Natural killer cell treated with Interleukin-12 subunit alpha and Interleukin-12 subunit beta and Interleukin-15 and Interleukin-18, amount 100 ng/mL, for 72 hours (primary cell): ENCODE data around the gene CCDC178. TPM values are rescaled to one million over a fixed set of nuclear protein-coding genes. Genes with fewer than 3 reads are reported as not detected.
"Not testable (repeated sequence)": the region's sequence is repeated elsewhere in the genome, so short reads cannot be mapped to it uniquely, and the experiment has no call there.

Experiments
- ATAC-seq, 2 donors: fragments of 150-1000 bp; cut with Tn5 transposase in 1 of 2; sonication (Bioruptor Pico), chemical (Tn5 transposase) in 1 of 2; 2 replicates each; pipeline ENCODE4 v1.10.0; 2021
- DNase-seq: peaks from one replicate; pipeline ENCODE4 v3.0.0; 2022; ENCODE audit warnings: low spot score
- H3K27ac Mint-ChIP-seq, 2 donors: 1 replicate in 1 of 2; 2 replicates in 1 of 2; pipeline ENCODE4 v1.8.0; 2022; ENCODE audit warnings: mixed read lengths in 2 of 2, mild to moderate bottlenecking in 1 of 2, moderate library complexity in 1 of 2
- H3K27me3 Mint-ChIP-seq, 2 donors: 1 replicate in 1 of 2; 2 replicates in 1 of 2; pipeline ENCODE4 v1.8.0; 2022; ENCODE audit warnings: mixed read lengths in 2 of 2
- H3K36me3 Mint-ChIP-seq: one replicate; pipeline ENCODE4 v1.8.0; 2022; ENCODE audit warnings: mixed read lengths
- H3K4me1 Mint-ChIP-seq, 2 donors: 1 replicate in 1 of 2; 2 replicates in 1 of 2; pipeline ENCODE4 v1.8.0; 2022; ENCODE audit warnings: low read depth in 2 of 2, mixed read lengths in 2 of 2, mild to moderate bottlenecking in 1 of 2
- H3K4me3 Mint-ChIP-seq: one replicate; pipeline ENCODE4 v1.8.0; 2022; ENCODE audit warnings: mixed read lengths
- H3K9me3 Mint-ChIP-seq: 2 replicates; pipeline ENCODE4 v1.8.0; 2022; ENCODE audit warnings: mixed read lengths
- total RNA-seq, 2 donors: library from RNA; stranded (reverse); gene quantifications; one replicate each; pipeline ENCODE4 v1.2.3, GENCODE V29; 2022

Gene CCDC178
- total RNA-seq, 2 donors from 2014 or later: not detected

DNA sequence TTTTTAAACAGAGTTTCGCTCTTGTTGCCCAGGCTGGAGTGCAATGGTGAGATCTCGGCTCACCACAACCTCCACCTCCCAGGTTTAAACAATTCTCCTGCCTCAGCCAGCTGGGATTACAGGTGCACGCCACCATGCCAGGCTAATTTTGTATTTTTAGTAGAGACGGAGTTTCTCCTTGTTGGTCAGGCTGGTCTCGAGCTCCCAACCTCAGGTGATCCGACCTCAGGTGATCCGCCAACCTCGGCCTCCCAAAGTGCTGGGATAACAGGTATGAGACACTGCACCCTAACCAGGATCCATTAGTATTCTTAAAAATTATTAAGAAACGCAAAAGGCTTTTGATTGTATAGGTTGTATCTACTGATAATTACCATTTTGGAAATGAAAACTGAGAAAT is 276.4 kb downstream of the CCDC178 start:
- not testable (repeated sequence) for H3K4me1 Mint-ChIP-seq, H3K27ac Mint-ChIP-seq, H3K4me3 Mint-ChIP-seq, ATAC-seq, DNase-seq, H3K36me3 Mint-ChIP-seq, H3K27me3 Mint-ChIP-seq
- peaks cover 17% of the 10 kb centered on the region for H3K9me3 Mint-ChIP-seq

DNA sequence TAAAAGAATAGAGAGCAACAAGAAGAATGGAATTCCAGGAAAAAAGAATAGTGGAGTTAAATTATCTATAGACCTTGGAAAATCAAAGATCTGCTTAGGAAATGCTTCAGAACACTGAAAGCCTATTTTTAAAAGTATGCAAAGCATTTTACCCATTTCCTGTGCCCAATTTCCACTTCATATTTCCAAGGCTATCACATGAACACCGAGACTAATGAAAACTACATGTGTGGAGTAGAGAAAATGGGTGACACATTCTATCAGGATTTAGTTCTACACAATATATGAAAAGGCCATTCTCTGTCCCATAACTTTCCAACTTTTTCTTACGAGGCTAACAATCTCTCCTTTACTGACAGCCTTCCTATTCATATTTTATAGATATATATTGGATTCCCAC is 279.4 kb downstream of the CCDC178 start:
- H3K36me3 Mint-ChIP-seq: no peaks in the 10 kb centered on the region
- ATAC-seq (no peak), DNase-seq (no peak)
- peaks cover 13% of the 10 kb centered on the region for H3K9me3 Mint-ChIP-seq
- no peak overlapping the region for H3K27ac Mint-ChIP-seq
- H3K4me3 Mint-ChIP-seq: no peak overlapping the region
- H3K4me1 Mint-ChIP-seq: no peaks in the 10 kb centered on the region
- H3K27me3 Mint-ChIP-seq: no peaks in the 10 kb centered on the region

DNA sequence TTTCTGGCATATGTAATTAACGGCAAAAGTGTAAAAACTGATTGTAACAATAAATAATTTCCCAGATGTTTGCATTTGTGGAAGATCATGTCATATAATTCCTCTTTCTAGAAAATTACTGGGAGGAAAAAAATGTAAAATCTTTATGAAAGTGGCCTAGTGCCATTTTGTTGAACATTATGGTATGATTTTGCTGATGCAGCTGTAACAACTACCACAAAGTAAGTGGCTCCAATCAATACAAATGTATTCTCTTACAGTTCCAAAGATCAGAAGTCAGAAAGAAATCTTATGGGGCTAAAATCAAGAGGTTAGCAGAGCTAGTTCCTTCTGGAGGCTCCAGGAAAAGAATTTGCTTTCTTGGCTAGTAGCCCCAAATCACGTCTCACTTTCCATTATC is 281.4 kb downstream of the CCDC178 start:
- Mint-ChIP-seq H3K36me3 (no peaks in the 10 kb centered on the region), H3K4me3 (no peak overlapping the region), H3K9me3 (peaks cover 14% of the 10 kb centered on the region), H3K4me1 (no peaks in the 10 kb centered on the region), H3K27me3 (no peaks in the 10 kb centered on the region), H3K27ac (no peak overlapping the region)
- ATAC-seq (no peak), DNase-seq (no peak)

DNA sequence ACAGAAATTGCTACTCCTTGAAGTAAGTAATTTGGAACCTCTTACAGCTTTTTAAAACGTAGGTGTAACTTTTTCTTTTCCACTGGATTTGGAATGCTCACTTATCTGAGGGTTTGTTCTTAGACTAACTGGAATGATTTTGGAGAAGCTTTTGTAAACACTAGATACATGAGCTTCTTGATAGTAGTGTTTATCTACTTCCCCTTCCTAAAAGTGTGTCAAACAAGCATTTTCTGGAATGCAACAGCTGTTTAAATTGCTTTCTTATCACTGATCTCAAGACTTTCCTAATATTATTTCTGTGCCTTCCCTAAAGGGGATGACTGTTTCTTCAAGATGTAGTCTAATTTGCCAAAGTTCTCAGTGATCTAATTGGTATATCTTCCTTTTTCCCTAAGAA is 282.6 kb downstream of the CCDC178 start:
- no peak overlapping the region for H3K27ac Mint-ChIP-seq

DNA sequence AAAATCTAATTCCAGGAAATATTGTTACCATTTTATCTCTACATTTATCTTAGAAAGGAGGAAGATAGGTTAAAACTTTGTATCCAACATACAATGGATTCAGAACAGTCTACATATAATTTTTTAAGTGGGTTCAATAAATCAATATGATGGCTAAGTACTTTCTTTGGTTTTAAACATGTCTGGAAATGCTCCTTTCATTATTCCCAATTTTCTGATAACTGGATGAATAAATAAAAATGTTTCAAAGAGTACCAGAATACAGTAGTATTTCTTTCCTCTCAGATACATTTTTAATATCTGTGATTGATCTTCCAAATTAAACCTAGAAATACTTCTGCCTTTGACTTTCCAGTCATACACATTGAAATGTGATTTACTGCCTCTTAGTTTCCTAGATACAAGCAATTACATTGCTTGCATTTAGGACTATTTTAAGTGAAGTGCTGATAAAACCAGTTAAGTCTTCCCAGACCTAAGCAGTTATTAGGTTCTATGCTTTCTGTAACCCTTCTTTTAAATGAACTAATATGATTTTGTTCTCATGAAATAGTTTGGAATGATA is 283.5 kb downstream of the CCDC178 start:
- Mint-ChIP-seq H3K9me3 (peaks cover 15% of the 10 kb centered on the region), H3K27me3 (no peaks in the 10 kb centered on the region), H3K4me3 (no peak overlapping the region)

More for the DNA sequence above, 282.6 kb downstream of the CCDC178 start:
- peaks cover 17% of the 10 kb centered on the region for H3K9me3 Mint-ChIP-seq
- no peaks in the 10 kb centered on the region for H3K27me3 Mint-ChIP-seq
- no peak overlapping the region for H3K4me3 Mint-ChIP-seq
- no peak for ATAC-seq
- no peaks in the 10 kb centered on the region for H3K4me1 Mint-ChIP-seq
- DNase-seq: no peak
- H3K36me3 Mint-ChIP-seq: no peaks in the 10 kb centered on the region

DNA sequence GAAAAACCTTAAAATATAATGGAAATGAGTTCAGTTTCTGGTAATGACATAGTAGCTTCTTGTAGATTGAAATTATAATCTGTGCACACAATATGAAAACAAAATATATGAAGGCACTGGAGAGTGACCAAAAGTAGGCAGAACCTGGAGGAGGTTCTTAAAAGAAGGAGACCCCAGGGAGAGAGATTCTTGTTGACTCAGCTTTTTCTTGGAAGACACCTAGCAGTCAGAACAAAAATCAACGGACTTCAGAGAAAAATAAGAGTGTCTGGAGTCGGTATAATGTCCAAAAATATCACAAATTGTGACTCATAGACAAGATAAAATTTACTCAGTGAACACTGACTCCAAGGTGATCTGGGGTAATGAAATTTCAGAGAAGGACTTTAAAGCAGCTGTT is 286.5 kb downstream of the CCDC178 start:
- H3K27me3 Mint-ChIP-seq: no peaks in the 10 kb centered on the region
- H3K36me3 Mint-ChIP-seq: peaks cover 12% of the 10 kb centered on the region
- no peaks in the 10 kb centered on the region for H3K4me1 Mint-ChIP-seq
- no peak overlapping the region for H3K27ac Mint-ChIP-seq
- DNase-seq (no peak), ATAC-seq (no peak)
- H3K4me3 Mint-ChIP-seq: no peak overlapping the region
- H3K9me3 Mint-ChIP-seq: peaks cover 21% of the 10 kb centered on the region

More for the DNA sequence above, 283.5 kb downstream of the CCDC178 start:
- no peak for ATAC-seq
- Mint-ChIP-seq H3K27ac (no peak overlapping the region), H3K4me1 (no peaks in the 10 kb centered on the region), H3K36me3 (peaks cover under 1% of the 10 kb centered on the region)
- no peak for DNase-seq

DNA sequence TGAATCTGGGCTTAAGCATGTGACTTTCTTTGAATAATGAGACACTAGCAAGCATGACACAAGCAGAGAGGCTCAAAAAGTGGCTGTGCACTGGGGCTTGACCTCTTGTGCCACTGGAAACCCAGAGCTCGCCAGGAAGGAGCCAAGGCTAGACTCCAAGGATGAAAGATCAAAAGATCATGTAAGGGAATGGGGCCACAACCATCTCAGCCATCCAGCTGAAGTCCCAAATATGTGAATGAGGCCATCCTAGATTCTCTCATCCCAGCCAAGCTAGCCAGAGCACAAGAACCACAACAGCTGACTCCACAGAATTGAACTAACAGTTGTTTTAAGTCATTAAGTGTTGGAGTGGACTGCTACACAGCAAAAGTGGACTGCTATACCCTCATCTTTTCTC is 288.1 kb downstream of the CCDC178 start:
- H3K4me1 Mint-ChIP-seq: no peaks in the 10 kb centered on the region
- no peaks in the 10 kb centered on the region for H3K27me3 Mint-ChIP-seq
- no peak for DNase-seq
- H3K4me3 Mint-ChIP-seq: no peak overlapping the region
- no peak for ATAC-seq
- H3K27ac Mint-ChIP-seq: no peak overlapping the region
- H3K9me3 Mint-ChIP-seq: peaks cover 23% of the 10 kb centered on the region
- H3K36me3 Mint-ChIP-seq: peaks cover 12% of the 10 kb centered on the region

DNA sequence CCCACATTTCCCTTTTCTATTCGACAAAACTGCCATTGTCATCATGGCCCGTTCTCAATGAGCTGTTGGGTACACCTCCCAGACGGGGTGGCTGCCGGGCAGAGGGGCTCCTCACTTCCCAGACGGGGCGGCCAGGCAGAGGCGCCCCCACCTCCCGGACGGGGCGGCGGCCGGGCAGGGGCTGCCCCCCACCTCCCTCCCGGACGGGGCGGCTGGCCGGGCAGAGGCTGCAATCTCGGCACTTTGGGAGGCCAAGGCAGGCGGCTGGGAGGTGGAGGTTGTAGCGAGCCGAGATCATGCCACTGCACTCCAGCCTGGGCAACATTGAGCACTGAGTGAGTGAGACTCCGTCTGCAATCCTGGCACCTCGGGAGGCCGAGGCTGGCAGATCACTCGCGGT is 292.7 kb downstream of the CCDC178 start:
- H3K9me3 Mint-ChIP-seq: peaks cover 23% of the 10 kb centered on the region
- not testable (repeated sequence) for DNase-seq, H3K27me3 Mint-ChIP-seq, H3K4me3 Mint-ChIP-seq, H3K27ac Mint-ChIP-seq, ATAC-seq, H3K4me1 Mint-ChIP-seq
- H3K36me3 Mint-ChIP-seq: peaks cover 12% of the 10 kb centered on the region

DNA sequence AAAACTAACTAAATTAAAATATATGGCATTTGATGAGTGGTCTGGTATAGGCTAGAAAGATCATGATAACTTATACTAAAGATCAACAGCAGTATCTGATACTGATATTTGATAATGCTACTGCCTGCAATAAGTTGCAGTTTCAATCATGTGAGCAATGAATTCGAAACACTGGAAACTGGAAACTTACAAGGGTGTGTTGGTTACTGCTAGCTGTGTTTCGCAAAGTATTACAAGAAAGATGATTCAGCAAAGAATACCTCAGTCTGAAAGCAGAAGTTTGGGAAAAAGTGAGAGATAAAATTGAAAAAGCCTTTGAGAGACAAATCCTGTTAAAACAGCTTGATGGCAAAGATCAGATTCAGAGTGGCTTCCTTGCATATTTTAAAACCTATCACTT is 294.5 kb downstream of the CCDC178 start:
- Mint-ChIP-seq H3K36me3 (peaks cover 7% of the 10 kb centered on the region), H3K4me1 (no peaks in the 10 kb centered on the region), H3K27me3 (no peaks in the 10 kb centered on the region), H3K27ac (no peak overlapping the region), H3K9me3 (peaks cover 24% of the 10 kb centered on the region), H3K4me3 (no peak overlapping the region)
- no peak for ATAC-seq
- no peak for DNase-seq

DNA sequence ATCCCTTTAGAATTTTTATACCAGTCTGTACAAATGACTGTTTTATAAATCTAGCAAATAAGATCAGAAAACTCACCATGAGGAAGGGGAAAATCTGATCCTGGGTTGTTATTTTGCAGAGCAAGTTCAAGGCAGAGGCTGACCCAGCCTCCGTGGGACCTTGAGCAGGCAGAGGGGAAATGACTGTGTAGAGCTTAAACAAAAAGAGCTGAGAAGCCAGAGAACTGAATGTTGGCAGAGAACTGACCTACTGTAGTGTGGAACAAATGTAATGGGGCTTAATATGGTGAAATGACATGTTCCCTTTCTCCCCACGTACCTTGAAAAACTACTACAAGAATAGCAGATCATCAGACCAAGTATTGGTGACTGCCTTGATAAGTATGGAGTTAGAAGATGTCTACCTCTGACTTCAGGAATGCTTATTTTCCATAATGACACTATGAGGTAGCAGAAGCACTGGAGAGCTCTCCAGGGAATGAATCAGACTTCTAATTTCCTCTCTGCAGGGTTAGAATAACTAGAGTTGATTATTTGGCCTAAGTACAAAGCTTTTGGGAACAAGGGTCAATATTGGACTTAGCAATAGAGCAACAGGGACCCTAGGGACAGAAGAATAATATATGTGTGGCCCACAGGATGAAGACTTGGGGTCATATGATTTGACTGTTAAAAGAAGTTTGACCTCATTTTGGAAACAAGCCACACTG is 304.4 kb downstream of the CCDC178 start:
- Mint-ChIP-seq H3K4me3 (no peak overlapping the region), H3K4me1 (no peaks in the 10 kb centered on the region), H3K27ac (no peak overlapping the region), H3K27me3 (no peaks in the 10 kb centered on the region), H3K9me3 (peaks cover 9% of the 10 kb centered on the region), H3K36me3 (no peaks in the 10 kb centered on the region)
- DNase-seq (no peak), ATAC-seq (no peak)

DNA sequence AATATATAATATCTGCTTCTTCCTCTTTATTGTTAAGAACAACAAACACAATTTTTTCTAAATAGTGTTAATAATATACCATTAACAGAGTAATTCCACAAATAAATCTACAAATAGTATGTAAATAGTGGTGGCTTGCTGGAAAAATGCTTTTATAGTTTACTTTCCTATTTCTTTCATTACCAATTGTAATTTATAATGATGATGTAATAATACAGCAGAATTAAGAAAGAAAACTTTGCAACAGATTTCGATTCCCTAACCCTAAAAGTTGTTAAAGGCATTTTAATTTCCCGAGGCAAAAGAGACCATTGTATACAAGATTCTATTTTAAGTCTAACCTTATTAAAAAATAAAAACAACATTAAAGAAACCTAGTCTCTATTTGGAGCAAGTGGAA is 307.9 kb downstream of the CCDC178 start:
- H3K4me1 Mint-ChIP-seq: no peaks in the 10 kb centered on the region

DNA sequence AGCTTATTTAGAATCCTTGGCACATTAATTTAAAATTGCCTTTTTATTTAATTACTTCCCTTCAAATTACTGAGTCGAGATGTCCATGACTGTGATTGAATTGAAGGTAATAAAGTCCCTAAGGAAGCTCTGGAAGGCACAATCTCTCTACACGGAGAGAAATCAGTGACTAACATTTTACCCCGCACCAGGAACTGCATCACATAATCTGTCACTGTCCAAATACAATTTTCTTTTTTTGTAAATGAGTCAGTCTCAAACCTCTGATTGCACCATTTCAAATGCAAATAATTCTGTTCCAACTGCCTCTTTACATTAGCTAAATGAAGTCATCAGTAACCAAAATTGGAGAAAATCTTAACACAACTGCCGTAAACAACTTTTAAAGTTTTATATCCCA is 311.9 kb downstream of the CCDC178 start:
- ATAC-seq: no peak
- no peaks in the 10 kb centered on the region for H3K4me1 Mint-ChIP-seq
- DNase-seq: no peak
- no peak overlapping the region for H3K27ac Mint-ChIP-seq
- H3K9me3 Mint-ChIP-seq: peaks cover 4% of the 10 kb centered on the region
- H3K27me3 Mint-ChIP-seq: no peaks in the 10 kb centered on the region
- no peaks in the 10 kb centered on the region for H3K36me3 Mint-ChIP-seq
- H3K4me3 Mint-ChIP-seq: no peak overlapping the region

More for the DNA sequence above, 307.9 kb downstream of the CCDC178 start:
- no peak overlapping the region for H3K4me3 Mint-ChIP-seq
- H3K36me3 Mint-ChIP-seq: no peaks in the 10 kb centered on the region
- no peaks in the 10 kb centered on the region for H3K27me3 Mint-ChIP-seq
- H3K27ac Mint-ChIP-seq: no peak overlapping the region
- ATAC-seq: no peak
- no peak for DNase-seq
- peaks cover 6% of the 10 kb centered on the region for H3K9me3 Mint-ChIP-seq

DNA sequence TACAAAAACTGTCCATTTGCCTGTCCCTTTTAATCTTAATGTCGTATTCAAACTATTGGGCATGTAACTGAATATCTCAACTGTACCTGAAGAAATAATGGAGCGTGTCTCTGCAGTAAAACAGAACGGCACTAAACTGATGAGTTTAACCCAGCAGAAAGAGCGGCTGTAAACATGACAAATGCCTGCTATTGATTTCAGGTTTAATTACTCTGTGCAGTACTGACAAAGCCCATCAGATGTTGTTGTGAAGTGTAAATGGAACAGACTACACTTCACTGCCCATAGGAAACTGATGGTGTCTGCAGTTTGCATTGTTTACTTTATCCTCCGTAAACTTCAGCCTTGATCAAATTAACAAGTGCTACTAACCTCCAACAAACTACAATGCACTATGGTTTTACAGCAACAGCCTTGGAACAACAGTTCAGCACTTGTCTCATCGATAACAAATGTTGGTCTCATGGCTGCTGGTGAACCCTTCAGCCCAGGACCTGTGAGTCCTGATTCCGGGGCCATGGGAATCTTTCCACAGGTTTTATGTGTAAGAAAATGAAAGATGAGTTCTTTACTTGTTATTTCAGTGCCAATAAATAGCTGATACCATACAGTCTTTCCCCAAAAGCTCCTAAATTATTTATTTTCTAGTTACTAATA is 316.5 kb downstream of the CCDC178 start:
- Mint-ChIP-seq H3K27ac (no peak overlapping the region), H3K9me3 (peaks cover 7% of the 10 kb centered on the region), H3K36me3 (no peaks in the 10 kb centered on the region), H3K4me3 (no peak overlapping the region), H3K4me1 (no peaks in the 10 kb centered on the region), H3K27me3 (no peaks in the 10 kb centered on the region)
- DNase-seq (no peak), ATAC-seq (no peak)

DNA sequence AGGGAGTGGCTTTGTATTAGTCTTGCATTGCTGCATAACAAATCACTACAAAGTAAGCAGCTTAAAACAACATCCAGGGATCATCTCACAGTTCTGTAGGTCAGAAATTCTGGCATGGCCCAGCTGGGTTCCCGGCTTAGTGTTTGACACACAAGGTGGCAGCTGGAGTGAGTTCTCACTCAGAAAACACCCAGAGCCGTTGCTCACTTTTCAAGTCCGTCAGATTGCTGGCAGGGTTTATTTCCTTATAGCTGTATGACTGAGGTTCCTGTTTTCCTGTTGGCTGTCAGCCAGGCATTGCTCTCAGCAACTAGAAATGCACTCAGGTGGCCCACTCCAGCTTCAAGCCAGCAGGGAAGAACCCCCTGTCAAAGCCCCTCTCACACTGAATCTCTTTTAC is 324.1 kb downstream of the CCDC178 start:
- ATAC-seq (no peak), DNase-seq (no peak)
- no peaks in the 10 kb centered on the region for H3K27me3 Mint-ChIP-seq
- no peaks in the 10 kb centered on the region for H3K36me3 Mint-ChIP-seq
- H3K27ac Mint-ChIP-seq: no peak overlapping the region
- H3K4me1 Mint-ChIP-seq: no peaks in the 10 kb centered on the region
- H3K9me3 Mint-ChIP-seq: peaks cover 12% of the 10 kb centered on the region
- no peak overlapping the region for H3K4me3 Mint-ChIP-seq
